Esophagus squamous epithelium (tissue), 5 donors: Measurements from ENCODE around the gene BBS5. TPM values are rescaled to one million over a fixed set of nuclear protein-coding genes. Genes with fewer than 3 reads are reported as not detected.

Experiments used
- DNase-seq: peaks from one replicate; lab custom pipeline; 2025; lab: John Stamatoyannopoulos, UW
- H3K27ac ChIP-seq, 4 donors: fragments of 200-600 bp; sonication (generic); one replicate each; pipeline ENCODE4 v1.5.1; 2016 to 2019; ENCODE audit warnings: mild to moderate bottlenecking in 1 of 4
- H3K27me3 ChIP-seq, 4 donors: fragments of 200-600 bp; sonication (generic); 1 replicate in 3 of 4; 2 replicates in 1 of 4; pipeline versions ENCODE4 v1.5.1 to v1.6.0; 2017 to 2021; ENCODE audit warnings: antibody characterized with exemption in 1 of 4
- H3K36me3 ChIP-seq, 3 donors: fragments of 200-600 bp; sonication (generic); one replicate each; pipeline ENCODE4 v1.5.1; 2016 to 2019
- H3K4me1 ChIP-seq, 3 donors: fragments of 200-600 bp; sonication (generic); one replicate each; pipeline ENCODE4 v1.5.1; 2017 to 2019
- H3K4me3 ChIP-seq, 4 donors: fragments of 200-600 bp; sonication (generic); 1 replicate in 3 of 4; 2 replicates in 1 of 4; pipeline ENCODE4 v1.5.1; 2016 to 2019; ENCODE audit warnings: mild to moderate bottlenecking in 2 of 4, moderate library complexity in 1 of 4
- H3K9me3 ChIP-seq, 3 donors: fragments of 200-600 bp; sonication (generic); one replicate each; pipeline ENCODE4 v1.5.1; 2016 to 2019
- POLR2A ChIP-seq, 4 donors: fragments of 450-650 bp; IDR thresholded peaks; one replicate each; pipeline ENCODE4 v1.6.1; 2017; ENCODE audit warnings: antibody characterized with exemption in 4 of 4, mild to moderate bottlenecking in 4 of 4, moderate library complexity in 3 of 4
- WGBS, 2 donors: methylation state at CpG; one replicate each; pipeline ENCODE4 v1.1.5; 2018; 5-methylcytosine and 5-hydroxymethylcytosine counted together
- intact Hi-C: fragments of 100-400 bp; cut with DNase I; formaldehyde crosslinking; loops from one replicate; pipeline ENCODE4 v1.15.0; 2022
- total RNA-seq, 4 donors: library from RNA; depleted of rRNA; stranded (reverse); fragments of >200 nt; gene quantifications; one replicate each; pipeline ENCODE4 v1.1.0, GENCODE V29; 2016
- TF ChIP-seq, protein P1 (sequence below), 6 experiments: fragments of 450-650 bp in 4 of 6; fragments of 200-600 bp in 2 of 6; sonication (generic) in 2 of 6; IDR thresholded peaks; one replicate each; pipeline ENCODE4 v1.5.1; 2016 to 2019; ENCODE audit warnings: antibody characterized with exemption in 6 of 6, mild to moderate bottlenecking in 4 of 6, moderate library complexity in 4 of 6
- donor health status: DM: yes; HTN: yes; CAD: no.

Gene BBS5
- total RNA-seq, 4 donors from 2014 or later = 1.4 to 7.1 (median 2.6) TPM

DNA sequence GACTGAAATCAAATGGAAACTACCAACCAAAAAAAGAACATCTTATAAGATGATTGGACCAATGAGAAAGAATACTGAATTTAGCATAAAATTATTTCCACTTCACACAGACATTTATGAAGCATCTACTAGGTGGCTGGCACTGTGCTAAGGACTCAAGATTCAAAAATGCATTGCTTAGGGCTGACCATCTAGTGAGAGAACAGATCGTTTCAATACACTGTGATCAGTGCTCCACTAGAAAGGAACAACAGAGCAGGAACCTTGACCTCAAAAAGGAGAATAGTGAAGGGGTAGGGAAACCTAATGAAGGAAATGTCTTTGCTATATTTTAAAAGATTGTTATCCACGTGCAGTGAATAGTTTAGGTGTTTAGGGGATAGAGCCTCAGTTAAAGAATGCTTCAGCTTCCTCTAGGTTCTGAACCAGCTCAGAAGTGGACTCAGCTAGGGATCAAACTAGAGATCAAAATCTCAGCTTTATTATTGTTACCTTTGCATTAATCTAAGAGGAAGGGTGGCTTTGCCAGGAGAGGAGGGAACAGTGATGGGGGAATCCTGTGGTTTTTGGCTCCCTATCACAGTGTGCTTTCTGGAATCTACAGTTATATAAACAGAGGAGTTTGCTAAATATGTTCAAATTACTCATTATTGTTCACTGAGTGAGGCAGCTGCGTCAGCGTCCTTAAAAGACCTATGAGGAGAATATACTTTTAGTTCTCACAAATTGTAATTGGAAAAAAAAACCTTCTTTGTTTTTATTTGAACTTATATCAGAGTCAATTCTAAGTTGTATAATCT lies 16.2 kb upstream of the BBS5 start:
- intact Hi-C loops = no loop called here

DNA sequence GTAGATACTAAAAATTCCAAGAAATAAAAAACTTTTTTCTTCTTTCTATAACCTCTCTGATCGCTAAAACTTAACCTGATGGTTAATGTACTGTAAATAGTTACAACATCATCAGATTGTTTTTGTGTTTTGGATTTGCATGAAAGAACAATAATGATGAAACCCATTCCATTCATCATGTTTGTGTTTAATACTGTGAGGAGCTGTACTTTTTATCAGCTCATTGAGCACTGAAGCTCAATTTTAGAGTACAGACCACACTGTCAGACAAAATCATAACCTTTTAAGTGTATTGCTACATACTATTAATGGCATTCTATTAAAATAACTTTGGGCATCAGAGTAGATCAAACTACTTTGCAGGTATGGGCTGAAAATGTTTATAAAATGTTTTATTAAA lies 14.8 kb upstream of the BBS5 start:
- intact Hi-C loops = no loop called here
- Histone ChIP-seq H3K4me1 (peaks cover 0 to 7% (median 0%) of the 10 kb centered on the region in 3 donors), H3K4me3 (no peak overlapping the region), H3K9me3 (no peaks in the 10 kb centered on the region), H3K27me3 (no peaks in the 10 kb centered on the region), H3K36me3 (no peaks in the 10 kb centered on the region), H3K27ac (no peak overlapping the region)
- no peak for DNase-seq
- TF ChIP-seq, protein P1, sequence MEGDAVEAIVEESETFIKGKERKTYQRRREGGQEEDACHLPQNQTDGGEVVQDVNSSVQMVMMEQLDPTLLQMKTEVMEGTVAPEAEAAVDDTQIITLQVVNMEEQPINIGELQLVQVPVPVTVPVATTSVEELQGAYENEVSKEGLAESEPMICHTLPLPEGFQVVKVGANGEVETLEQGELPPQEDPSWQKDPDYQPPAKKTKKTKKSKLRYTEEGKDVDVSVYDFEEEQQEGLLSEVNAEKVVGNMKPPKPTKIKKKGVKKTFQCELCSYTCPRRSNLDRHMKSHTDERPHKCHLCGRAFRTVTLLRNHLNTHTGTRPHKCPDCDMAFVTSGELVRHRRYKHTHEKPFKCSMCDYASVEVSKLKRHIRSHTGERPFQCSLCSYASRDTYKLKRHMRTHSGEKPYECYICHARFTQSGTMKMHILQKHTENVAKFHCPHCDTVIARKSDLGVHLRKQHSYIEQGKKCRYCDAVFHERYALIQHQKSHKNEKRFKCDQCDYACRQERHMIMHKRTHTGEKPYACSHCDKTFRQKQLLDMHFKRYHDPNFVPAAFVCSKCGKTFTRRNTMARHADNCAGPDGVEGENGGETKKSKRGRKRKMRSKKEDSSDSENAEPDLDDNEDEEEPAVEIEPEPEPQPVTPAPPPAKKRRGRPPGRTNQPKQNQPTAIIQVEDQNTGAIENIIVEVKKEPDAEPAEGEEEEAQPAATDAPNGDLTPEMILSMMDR (IDR thresholded peaks at IDR 0.05) = no peak
- no peak for TF ChIP-seq POLR2A (IDR thresholded peaks at IDR 0.05)
- WGBS, 2 donors = 89 to 100% methylated on average over 1 of the region's 1 CpG

More for the DNA sequence above, 16.2 kb upstream of the BBS5 start:
- peaks cover 0 to 7% (median 0%) of the 10 kb centered on the region in 3 donors for H3K4me1 ChIP-seq
- H3K9me3 ChIP-seq = no peaks in the 10 kb centered on the region
- H3K27ac ChIP-seq = no peak overlapping the region
- DNase-seq = no peak
- H3K36me3 ChIP-seq = no peaks in the 10 kb centered on the region
- H3K27me3 ChIP-seq = no peaks in the 10 kb centered on the region
- no peak overlapping the region for H3K4me3 ChIP-seq
- no peak for TF ChIP-seq POLR2A (IDR thresholded peaks at IDR 0.05)
- TF ChIP-seq, protein P1 (IDR thresholded peaks at IDR 0.05) = no peak
- WGBS, 2 donors = 26 to 32% methylated on average over 4 of the region's 4 CpGs

DNA sequence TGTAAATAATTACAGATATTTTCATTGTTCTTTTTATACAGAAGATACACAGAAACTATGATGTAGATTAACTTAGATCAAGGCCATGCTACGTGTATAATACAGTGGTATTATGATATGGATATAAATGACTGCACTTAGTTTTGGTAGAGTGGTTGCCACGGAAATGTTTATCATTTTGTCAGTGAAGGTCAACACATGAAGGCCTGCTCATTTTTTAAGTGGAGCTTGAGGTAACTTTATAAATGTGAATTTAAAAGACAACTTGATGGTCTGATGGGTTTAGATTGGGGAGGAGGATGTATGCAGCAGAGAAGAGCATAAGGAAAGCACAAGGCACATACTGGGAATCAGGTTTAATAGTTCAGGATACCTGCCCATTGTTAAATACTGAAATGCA lies 14.4 kb upstream of the BBS5 start:
- no peak overlapping the region for H3K27ac ChIP-seq
- no peaks in the 10 kb centered on the region for H3K9me3 ChIP-seq
- no peak for DNase-seq
- no peak overlapping the region for H3K4me3 ChIP-seq
- peaks cover 0 to 7% (median 0%) of the 10 kb centered on the region in 3 donors for H3K4me1 ChIP-seq
- H3K27me3 ChIP-seq = no peaks in the 10 kb centered on the region
- intact Hi-C loops = no loop called here
- TF ChIP-seq POLR2A (IDR thresholded peaks at IDR 0.05) = no peak
- TF ChIP-seq, protein P1 (IDR thresholded peaks at IDR 0.05) = no peak
- no peaks in the 10 kb centered on the region for H3K36me3 ChIP-seq
- 59 to 68% methylated on average over 2 of the region's 2 CpGs for WGBS, 2 donors

DNA sequence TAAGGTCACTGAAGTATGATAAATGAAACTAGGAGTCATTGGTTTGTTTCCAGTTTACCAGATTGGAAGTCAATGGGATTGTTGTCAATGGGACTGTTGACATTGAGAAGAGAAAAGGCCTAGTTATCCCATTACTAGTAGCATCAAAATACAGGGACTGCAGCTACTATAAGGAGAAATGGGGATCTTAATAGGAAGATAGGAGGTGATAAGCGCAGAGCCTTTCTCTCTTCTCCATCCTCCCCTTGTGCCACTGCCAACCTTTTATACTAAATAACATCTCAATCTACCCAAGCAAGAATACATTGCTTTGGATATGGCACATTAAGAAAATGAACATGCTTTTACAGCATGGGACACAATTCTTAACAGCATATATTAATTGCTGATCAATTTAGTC lies 10.5 kb upstream of the BBS5 start:
- Histone ChIP-seq H3K9me3 (no peaks in the 10 kb centered on the region), H3K27ac (no peak overlapping the region), H3K4me3 (no peak overlapping the region), H3K36me3 (no peaks in the 10 kb centered on the region), H3K4me1 (no peaks in the 10 kb centered on the region), H3K27me3 (no peaks in the 10 kb centered on the region)
- intact Hi-C loops = no loop called here
- TF ChIP-seq, protein P1 (IDR thresholded peaks at IDR 0.05) = no peak
- no peak for TF ChIP-seq POLR2A (IDR thresholded peaks at IDR 0.05)
- no peak for DNase-seq
- 88 to 94% methylated on average over 1 of the region's 1 CpG for WGBS, 2 donors

DNA sequence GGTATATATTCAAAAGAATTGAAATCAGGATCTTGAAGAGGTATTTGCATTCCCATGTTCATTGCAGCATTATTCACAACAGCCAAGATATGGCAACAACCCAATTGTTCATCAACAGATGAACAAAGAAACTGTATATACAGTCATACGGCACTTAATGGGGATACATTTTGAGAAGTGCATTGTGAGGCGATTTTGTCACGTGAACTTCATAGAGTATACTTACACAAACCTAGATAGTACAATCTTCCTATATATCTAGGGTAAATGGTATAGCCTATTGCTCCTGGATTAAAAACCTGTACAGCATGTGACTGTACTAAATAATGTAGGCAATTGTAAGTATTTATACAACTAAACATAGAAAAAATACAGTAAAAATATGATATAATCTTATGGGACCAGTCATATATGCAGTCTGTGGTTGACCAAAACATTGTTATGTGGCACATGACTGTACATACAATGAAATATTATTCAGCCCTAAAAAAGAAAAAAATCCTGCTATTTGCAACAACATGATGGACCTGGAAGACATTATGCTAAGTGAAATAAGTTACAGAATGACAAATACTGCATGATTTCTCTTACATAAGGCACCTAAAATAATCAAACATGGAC lies 9.2 kb upstream of the BBS5 start:
- H3K4me3 ChIP-seq = no peak overlapping the region
- DNase-seq = no peak
- no peak for TF ChIP-seq POLR2A (IDR thresholded peaks at IDR 0.05)
- TF ChIP-seq, protein P1 (IDR thresholded peaks at IDR 0.05) = no peak
- no peaks in the 10 kb centered on the region for H3K36me3 ChIP-seq
- 71 to 74% methylated on average over 3 of the region's 3 CpGs for WGBS, 2 donors
- no peak overlapping the region for H3K27ac ChIP-seq
- intact Hi-C loops = no loop called here
- H3K4me1 ChIP-seq = no peaks in the 10 kb centered on the region
- H3K27me3 ChIP-seq = no peaks in the 10 kb centered on the region
- no peaks in the 10 kb centered on the region for H3K9me3 ChIP-seq
